ENCODE measurements around the gene CCDC87.

The CCDC87 gene

DNA sequence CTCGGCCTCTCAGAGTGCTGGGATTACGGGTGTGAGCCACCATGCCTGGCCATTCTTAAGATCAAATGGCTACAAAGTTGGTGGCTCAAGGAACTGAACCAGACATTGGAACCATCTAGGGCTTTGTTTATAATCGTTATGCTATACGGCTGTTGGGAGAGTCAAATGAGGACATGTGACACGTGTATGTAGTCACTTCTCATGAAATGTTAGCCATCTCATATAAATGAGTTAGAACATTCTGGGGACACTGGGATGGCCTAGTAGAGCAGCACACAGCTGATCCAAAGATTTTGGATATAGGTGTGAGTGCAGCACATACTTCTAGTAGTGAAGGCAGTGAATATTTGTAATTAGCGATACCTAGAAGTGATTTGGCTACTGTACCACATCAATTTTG, 39.0 kb upstream of the CCDC87 start:
- H3K4me1 ChIP-seq (ENCODE audit: insufficient read depth, poor library complexity, severe bottlenecking): no peaks in the 10 kb centered on the region
- H3K27ac ChIP-seq (ENCODE audit: poor library complexity, severe bottlenecking): no peak overlapping the region
- H3K9me3 ChIP-seq (ENCODE audit: severe bottlenecking): no peaks in the 10 kb centered on the region
- no peaks in the 10 kb centered on the region for H3K27me3 ChIP-seq (ENCODE audit: insufficient read depth, poor library complexity, severe bottlenecking)
- H3K4me3 ChIP-seq (ENCODE audit: severe bottlenecking): no peak overlapping the region
- no peak for DNase-seq (ENCODE audit: low spot score)
- TF ChIP-seq, protein P1, sequence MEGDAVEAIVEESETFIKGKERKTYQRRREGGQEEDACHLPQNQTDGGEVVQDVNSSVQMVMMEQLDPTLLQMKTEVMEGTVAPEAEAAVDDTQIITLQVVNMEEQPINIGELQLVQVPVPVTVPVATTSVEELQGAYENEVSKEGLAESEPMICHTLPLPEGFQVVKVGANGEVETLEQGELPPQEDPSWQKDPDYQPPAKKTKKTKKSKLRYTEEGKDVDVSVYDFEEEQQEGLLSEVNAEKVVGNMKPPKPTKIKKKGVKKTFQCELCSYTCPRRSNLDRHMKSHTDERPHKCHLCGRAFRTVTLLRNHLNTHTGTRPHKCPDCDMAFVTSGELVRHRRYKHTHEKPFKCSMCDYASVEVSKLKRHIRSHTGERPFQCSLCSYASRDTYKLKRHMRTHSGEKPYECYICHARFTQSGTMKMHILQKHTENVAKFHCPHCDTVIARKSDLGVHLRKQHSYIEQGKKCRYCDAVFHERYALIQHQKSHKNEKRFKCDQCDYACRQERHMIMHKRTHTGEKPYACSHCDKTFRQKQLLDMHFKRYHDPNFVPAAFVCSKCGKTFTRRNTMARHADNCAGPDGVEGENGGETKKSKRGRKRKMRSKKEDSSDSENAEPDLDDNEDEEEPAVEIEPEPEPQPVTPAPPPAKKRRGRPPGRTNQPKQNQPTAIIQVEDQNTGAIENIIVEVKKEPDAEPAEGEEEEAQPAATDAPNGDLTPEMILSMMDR (IDR thresholded peaks at IDR 0.05; ENCODE audit: poor library complexity, severe bottlenecking): no peak
- no peak for ATAC-seq (ENCODE audit: low read depth)
- peaks cover 78% of the 10 kb centered on the region for H3K36me3 ChIP-seq (ENCODE audit: low read depth)

DNA sequence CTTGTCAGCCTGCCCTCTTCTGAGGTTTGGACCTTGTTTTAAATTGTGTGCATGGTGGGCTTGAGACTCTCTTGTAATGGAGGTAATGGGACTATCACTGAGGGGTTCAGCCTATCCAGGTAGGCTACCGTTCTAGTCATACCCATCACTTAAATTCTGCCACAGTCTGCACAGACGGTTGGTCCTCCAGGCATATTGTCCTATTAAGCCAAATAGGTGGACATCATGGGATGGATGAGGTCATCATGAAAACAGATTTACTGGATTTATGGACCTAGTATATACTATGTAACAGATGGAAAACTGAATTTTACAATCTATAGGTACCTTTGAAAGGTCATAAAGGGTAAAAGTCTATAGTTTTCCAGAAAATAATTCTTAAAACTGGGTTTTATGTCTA, 36.5 kb upstream of the CCDC87 start:
- Histone ChIP-seq H3K4me1 (ENCODE audit: insufficient read depth, poor library complexity, severe bottlenecking) (no peaks in the 10 kb centered on the region), H3K4me3 (ENCODE audit: severe bottlenecking) (no peak overlapping the region), H3K36me3 (ENCODE audit: low read depth) (peaks cover 91% of the 10 kb centered on the region)

DNA sequence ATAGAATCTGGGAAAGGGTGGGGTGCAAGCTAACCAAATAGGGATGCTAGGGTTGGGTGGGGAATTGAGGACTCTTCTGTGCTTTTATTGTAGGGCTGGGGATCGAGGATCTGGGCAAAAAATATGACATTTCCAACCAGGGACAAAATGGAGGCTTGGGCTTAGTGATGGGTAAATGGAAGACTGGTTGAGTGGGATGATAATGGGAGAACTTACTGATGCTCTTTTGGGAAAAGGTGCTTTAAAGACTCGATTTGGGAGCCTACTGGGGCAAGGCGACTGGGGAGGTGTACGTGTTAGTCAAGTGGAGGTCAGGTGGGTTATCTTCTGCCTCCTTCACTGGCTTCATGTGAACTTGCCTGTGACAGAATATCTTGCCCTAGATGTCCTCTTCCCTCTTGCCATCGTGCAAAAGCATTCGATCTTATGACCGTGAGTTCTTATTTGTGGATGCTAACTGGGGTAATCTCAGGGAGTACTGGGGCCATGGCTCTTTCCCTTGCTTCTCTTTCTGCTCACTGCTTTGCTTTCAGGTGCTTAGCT, 35.3 kb upstream of the CCDC87 start:
- ATAC-seq (ENCODE audit: low read depth) (no peak), DNase-seq (ENCODE audit: low spot score) (no peak)
- no peaks in the 10 kb centered on the region for H3K9me3 ChIP-seq (ENCODE audit: severe bottlenecking)
- no peaks in the 10 kb centered on the region for H3K4me1 ChIP-seq (ENCODE audit: insufficient read depth, poor library complexity, severe bottlenecking)
- H3K4me3 ChIP-seq (ENCODE audit: severe bottlenecking): no peak overlapping the region
- H3K27me3 ChIP-seq (ENCODE audit: insufficient read depth, poor library complexity, severe bottlenecking): no peaks in the 10 kb centered on the region
- TF ChIP-seq, protein P1 (IDR thresholded peaks at IDR 0.05; ENCODE audit: poor library complexity, severe bottlenecking): no peak
- H3K27ac ChIP-seq (ENCODE audit: poor library complexity, severe bottlenecking): no peak overlapping the region
- peaks cover 91% of the 10 kb centered on the region for H3K36me3 ChIP-seq (ENCODE audit: low read depth)

More for the DNA sequence above, 36.5 kb upstream of the CCDC87 start:
- Histone ChIP-seq H3K9me3 (ENCODE audit: severe bottlenecking) (no peaks in the 10 kb centered on the region), H3K27ac (ENCODE audit: poor library complexity, severe bottlenecking) (no peak overlapping the region), H3K27me3 (ENCODE audit: insufficient read depth, poor library complexity, severe bottlenecking) (no peaks in the 10 kb centered on the region)
- TF ChIP-seq, protein P1 (IDR thresholded peaks at IDR 0.05; ENCODE audit: poor library complexity, severe bottlenecking): no peak
- ATAC-seq (ENCODE audit: low read depth) (no peak), DNase-seq (ENCODE audit: low spot score) (no peak)

DNA sequence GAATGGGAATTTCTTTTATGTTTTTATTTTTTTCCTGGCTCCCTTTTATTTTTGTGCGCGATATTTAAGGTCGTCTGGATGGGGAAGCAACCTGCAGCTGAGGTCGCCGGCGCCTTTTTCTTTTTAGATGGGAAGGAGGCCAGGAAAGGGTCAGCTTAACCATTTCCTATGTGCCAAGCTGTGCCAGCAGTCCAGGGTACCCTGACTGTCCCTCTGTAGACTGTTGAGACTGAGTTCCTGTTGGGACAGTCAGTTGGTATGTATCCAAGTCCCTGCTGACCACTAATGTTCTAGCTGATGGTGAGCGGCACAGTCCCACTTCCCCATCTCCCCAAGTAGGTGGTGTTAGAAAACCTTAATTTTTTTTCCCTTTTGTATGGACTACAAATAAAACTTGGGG, 34.1 kb upstream of the CCDC87 start:
- no peak overlapping the region for H3K4me3 ChIP-seq (ENCODE audit: severe bottlenecking)
- H3K9me3 ChIP-seq (ENCODE audit: severe bottlenecking): no peaks in the 10 kb centered on the region
- DNase-seq (ENCODE audit: low spot score) (no peak), ATAC-seq (ENCODE audit: low read depth) (no peak)
- no peaks in the 10 kb centered on the region for H3K27me3 ChIP-seq (ENCODE audit: insufficient read depth, poor library complexity, severe bottlenecking)
- H3K36me3 ChIP-seq (ENCODE audit: low read depth): peaks cover 89% of the 10 kb centered on the region
- TF ChIP-seq, protein P1 (IDR thresholded peaks at IDR 0.05; ENCODE audit: poor library complexity, severe bottlenecking): no peak
- no peak overlapping the region for H3K27ac ChIP-seq (ENCODE audit: poor library complexity, severe bottlenecking)
- H3K4me1 ChIP-seq (ENCODE audit: insufficient read depth, poor library complexity, severe bottlenecking): no peaks in the 10 kb centered on the region

DNA sequence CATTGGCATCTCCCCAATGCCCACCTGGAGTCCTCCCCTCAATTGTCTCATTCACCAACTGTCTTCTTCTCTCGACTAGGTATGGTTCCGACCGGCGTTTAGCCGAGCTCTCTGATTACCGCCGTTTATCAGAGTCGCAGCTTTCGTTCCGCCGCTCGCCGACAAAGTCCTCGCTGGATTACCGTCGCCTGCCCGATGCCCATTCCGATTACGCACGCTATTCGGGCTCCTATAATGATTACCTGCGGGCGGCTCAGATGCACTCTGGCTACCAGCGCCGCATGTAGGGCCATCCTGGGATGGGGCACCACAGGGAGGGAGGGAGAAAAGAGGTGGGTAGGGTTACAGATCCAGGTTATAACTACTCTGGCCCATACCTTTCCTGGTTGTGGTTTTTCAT, 33.5 kb upstream of the CCDC87 start:
- peaks cover 91% of the 10 kb centered on the region for H3K36me3 ChIP-seq (ENCODE audit: low read depth)
- H3K27me3 ChIP-seq (ENCODE audit: insufficient read depth, poor library complexity, severe bottlenecking): no peaks in the 10 kb centered on the region
- DNase-seq (ENCODE audit: low spot score) (no peak), ATAC-seq (ENCODE audit: low read depth) (no peak)
- no peak overlapping the region for H3K27ac ChIP-seq (ENCODE audit: poor library complexity, severe bottlenecking)
- no peaks in the 10 kb centered on the region for H3K9me3 ChIP-seq (ENCODE audit: severe bottlenecking)
- TF ChIP-seq, protein P1 (IDR thresholded peaks at IDR 0.05; ENCODE audit: poor library complexity, severe bottlenecking): no peak
- H3K4me3 ChIP-seq (ENCODE audit: severe bottlenecking): no peak overlapping the region
- no peaks in the 10 kb centered on the region for H3K4me1 ChIP-seq (ENCODE audit: insufficient read depth, poor library complexity, severe bottlenecking)

All from RWPE2 (cell line).